Naive thymus-derived CD4-positive, alpha-beta T cell (primary cell): ENCODE data around the gene MVD. TPM values are rescaled to one million over a fixed set of nuclear protein-coding genes. Genes with fewer than 3 reads are reported as not detected.
"Not testable (repeated sequence)": the region's sequence is repeated elsewhere in the genome, so short reads cannot be mapped to it uniquely, and the experiment has no call there.

ENCODE experiments used
- ATAC-seq: fragments of 150-1000 bp; cut with Tn5 transposase; 2 replicates; pipeline ENCODE4 v1.10.0; 2021; ENCODE audit warnings: mild to moderate bottlenecking, moderate library complexity
- CTCF ChIA-PET: fragments of 350-600 bp; sonication (Branson Sonifier 250); formaldehyde crosslinking; loops from one replicate; lab custom pipeline; 2021; ENCODE audit warnings: antibody characterized with exemption; lab: Charles Lee
- POLR2A ChIA-PET: fragments of 350-600 bp; sonication (Branson Sonifier 250); formaldehyde crosslinking; loops from one replicate; lab custom pipeline; 2021; ENCODE audit warnings: antibody characterized with exemption, inconsistent platforms; lab: Charles Lee
- DNase-seq, 9 donors: peaks; one replicate each; pipeline versions ENCODE4 v3.0.0 to v3.0.0-alpha.2; 2020 to 2022; ENCODE audit warnings: mixed read lengths in 1 of 9
- H3K27ac ChIP-seq: one replicate; pipeline ENCODE4 v1.7.0; 2013; ENCODE audit warnings: mild to moderate bottlenecking, low read depth, low read length, moderate library complexity
- H3K27me3 ChIP-seq, 2 donors: one replicate each; pipeline ENCODE4 v1.7.0; 2013; ENCODE audit warnings: low read length in 2 of 2, mild to moderate bottlenecking in 2 of 2, moderate library complexity in 2 of 2; ENCODE audit not compliant: control insufficient read depth in 2 of 2, insufficient read depth in 2 of 2
- H3K36me3 ChIP-seq, 3 experiments: 1 replicate in 2 of 3; 2 replicates in 1 of 3; pipeline ENCODE4 v1.7.0; 2013; ENCODE audit warnings: low read length in 3 of 3, mild to moderate bottlenecking in 3 of 3, moderate library complexity in 1 of 3; ENCODE audit not compliant: insufficient read depth in 3 of 3, control insufficient read depth in 2 of 3
- H3K4me1 ChIP-seq, 2 donors: one replicate each; pipeline ENCODE4 v1.7.0; 2013; ENCODE audit warnings: low read length in 2 of 2, mild to moderate bottlenecking in 2 of 2, moderate library complexity in 1 of 2; ENCODE audit not compliant: control insufficient read depth in 2 of 2, insufficient read depth in 2 of 2
- H3K4me3 ChIP-seq: 2 replicates; pipeline ENCODE4 v1.7.0; 2013; ENCODE audit warnings: mild to moderate bottlenecking, low read length
- H3K9me3 ChIP-seq, 3 experiments: 1 replicate in 2 of 3; 2 replicates in 1 of 3; pipeline ENCODE4 v1.7.0; 2013; ENCODE audit warnings: low read length in 3 of 3; ENCODE audit not compliant: control insufficient read depth in 2 of 3
- H3K27ac Mint-ChIP-seq, 9 donors: one replicate each; pipeline ENCODE4 v1.8.0; 2020 to 2022; ENCODE audit warnings: mixed read lengths in 9 of 9, mild to moderate bottlenecking in 8 of 9, moderate library complexity in 5 of 9, inconsistent platforms in 2 of 9
- H3K27me3 Mint-ChIP-seq, 5 donors: one replicate each; pipeline ENCODE4 v1.8.0; 2021 to 2022; ENCODE audit warnings: mixed read lengths in 5 of 5, mild to moderate bottlenecking in 1 of 5
- H3K36me3 Mint-ChIP-seq, 5 donors: one replicate each; pipeline ENCODE4 v1.8.0; 2020 to 2022; ENCODE audit warnings: mixed read lengths in 5 of 5, mild to moderate bottlenecking in 3 of 5, inconsistent platforms in 1 of 5
- H3K4me1 Mint-ChIP-seq, 7 donors: one replicate each; pipeline ENCODE4 v1.8.0; 2020 to 2022; ENCODE audit warnings: mixed read lengths in 7 of 7, mild to moderate bottlenecking in 3 of 7, inconsistent platforms in 1 of 7
- H3K4me3 Mint-ChIP-seq, 10 donors: one replicate each; pipeline ENCODE4 v1.8.0; 2020 to 2022; ENCODE audit warnings: mild to moderate bottlenecking in 10 of 10, mixed read lengths in 10 of 10, moderate library complexity in 6 of 10, inconsistent platforms in 2 of 10
- H3K9me3 Mint-ChIP-seq, 11 donors: one replicate each; pipeline ENCODE4 v1.8.0; 2020 to 2022; ENCODE audit warnings: mixed read lengths in 11 of 11, mild to moderate bottlenecking in 4 of 11, inconsistent platforms in 1 of 11, moderate library complexity in 1 of 11
- intact Hi-C, 2 donors: fragments of 100-400 bp; cut with micrococcal nuclease; formaldehyde crosslinking; loops; one replicate each; pipeline ENCODE4 v1.15.1; 2023
- polyA plus RNA-seq, 2 donors: library from polyadenylated mRNA; unstranded; fragments of 300-500 nt; fragmentation: Illumina TruSeq; gene quantifications; one replicate each; pipeline ENCODE4 v1.2.3, GENCODE V29; 2021
- total RNA-seq, 6 experiments: library from RNA in 5 of 6; stranded (reverse) in 5 of 6; gene quantifications; 1 replicate in 5 of 6; 2 replicates in 1 of 6; pipeline ENCODE4 v1.2.3 and lab custom pipeline; 2021 to 2026

MVD gene
- total and polyA plus RNA-seq, 7 experiments from 2014 or later, result 12.9 to 66.9 (median 41.1) TPM

- Histone ChIP-seq H3K27me3 (no peaks in the 10 kb centered on the region), H3K4me3 (no peak overlapping the region), H3K9me3 (no peaks in the 10 kb centered on the region), H3K36me3 (peaks cover 4 to 92% (median 12%) of the 10 kb centered on the region in 3 experiments), H3K4me1 (peaks cover 0 to 6% of the 10 kb centered on the region in 2 donors), H3K27ac (no peak overlapping the region)
- Mint-ChIP-seq H3K36me3 (peaks cover 0 to 36% (median 16%) of the 10 kb centered on the region in 5 donors), H3K4me1 (peaks cover 4 to 27% (median 19%) of the 10 kb centered on the region in 7 donors), H3K4me3 (no peak overlapping the region), H3K27me3 (no peaks in the 10 kb centered on the region), H3K27ac (peak overlapping the region in 2 of 9 donors; percentile 29 to 56), H3K9me3 (no peaks in the 10 kb centered on the region)
- ATAC-seq (no peak), DNase-seq (no peak)
- intact Hi-C loops, result no loop called here
- POLR2A ChIA-PET, result no interaction called here
- CTCF ChIA-PET, result no interaction called here
Measured at GRCh38 chr16:88613911-88614817, 48.7 kb downstream of the MVD start.

GRCh38 chr16:88613293-88613692, 49.6 kb downstream of the MVD start:
- ChIA-PET POLR2A (no interaction called here), CTCF (no interaction called here)
- intact Hi-C loops, result no loop called here

GRCh38 chr16:88610909-88611812, 51.7 kb downstream of the MVD start:
- H3K27ac ChIP-seq, result no peak overlapping the region
- Mint-ChIP-seq H3K9me3 (no peaks in the 10 kb centered on the region), H3K4me3 (no peak overlapping the region), H3K36me3 (peaks cover 0 to 41% (median 25%) of the 10 kb centered on the region in 5 donors), H3K27ac (no peak overlapping the region), H3K27me3 (no peaks in the 10 kb centered on the region), H3K4me1 (peaks cover 0 to 26% (median 16%) of the 10 kb centered on the region in 7 donors)
- DNase-seq (no peak), ATAC-seq (no peak)
- H3K4me3 ChIP-seq, result no peak overlapping the region
- ChIA-PET POLR2A (no interaction called here), CTCF (no interaction called here)
- intact Hi-C loops, result no loop called here
- no peaks in the 10 kb centered on the region for H3K4me1 ChIP-seq
- peaks cover 5 to 86% (median 12%) of the 10 kb centered on the region in 3 experiments for H3K36me3 ChIP-seq
- H3K27me3 ChIP-seq, result no peaks in the 10 kb centered on the region
- no peaks in the 10 kb centered on the region for H3K9me3 ChIP-seq

More at GRCh38 chr16:88613293-88613692, 49.6 kb downstream of the MVD start:
- no peaks in the 10 kb centered on the region for H3K4me1 ChIP-seq
- DNase-seq (no peak), ATAC-seq (no peak)
- peaks cover 4 to 91% (median 12%) of the 10 kb centered on the region in 3 experiments for H3K36me3 ChIP-seq
- H3K27me3 ChIP-seq, result no peaks in the 10 kb centered on the region
- peaks cover 0 to 36% (median 20%) of the 10 kb centered on the region in 5 donors for H3K36me3 Mint-ChIP-seq
- no peaks in the 10 kb centered on the region for H3K9me3 ChIP-seq
- H3K27ac ChIP-seq, result no peak overlapping the region
- no peak overlapping the region for H3K4me3 ChIP-seq
- H3K27ac Mint-ChIP-seq, result no peak overlapping the region
- no peaks in the 10 kb centered on the region for H3K9me3 Mint-ChIP-seq
- no peak overlapping the region for H3K4me3 Mint-ChIP-seq
- H3K27me3 Mint-ChIP-seq, result no peaks in the 10 kb centered on the region
- H3K4me1 Mint-ChIP-seq, result peaks cover 0 to 20% (median 15%) of the 10 kb centered on the region in 7 donors

- intact Hi-C loops, result no loop called here
- H3K9me3 Mint-ChIP-seq, result no peaks in the 10 kb centered on the region
- H3K4me1 Mint-ChIP-seq, result peaks cover 0 to 23% (median 14%) of the 10 kb centered on the region in 7 donors
- H3K27ac Mint-ChIP-seq, result no peak overlapping the region
- H3K4me1 ChIP-seq, result no peaks in the 10 kb centered on the region
- POLR2A ChIA-PET, result no interaction called here
- CTCF ChIA-PET, result no interaction called here
- H3K36me3 Mint-ChIP-seq, result peaks cover 0 to 41% (median 25%) of the 10 kb centered on the region in 5 donors
- H3K4me3 Mint-ChIP-seq, result no peak overlapping the region
- H3K27me3 ChIP-seq, result no peaks in the 10 kb centered on the region
- no peak for ATAC-seq
- H3K4me3 ChIP-seq, result no peak overlapping the region
- H3K36me3 ChIP-seq, result peaks cover 10 to 85% (median 12%) of the 10 kb centered on the region in 3 experiments
- no peaks in the 10 kb centered on the region for H3K9me3 ChIP-seq
- H3K27ac ChIP-seq, result no peak overlapping the region
- DNase-seq, result no peak
- no peaks in the 10 kb centered on the region for H3K27me3 Mint-ChIP-seq
Measured at GRCh38 chr16:88610080-88610479, 52.8 kb downstream of the MVD start.

- intact Hi-C loops, ATAC-seq, H3K27me3 Mint-ChIP-seq, H3K27me3 ChIP-seq, H3K9me3 Mint-ChIP-seq, DNase-seq, H3K27ac ChIP-seq, H3K9me3 ChIP-seq, H3K27ac Mint-ChIP-seq, H3K4me3 ChIP-seq, H3K4me3 Mint-ChIP-seq, H3K4me1 ChIP-seq, CTCF ChIA-PET, POLR2A ChIA-PET: not testable (repeated sequence)
- H3K36me3 ChIP-seq, result peaks cover 10 to 84% (median 12%) of the 10 kb centered on the region in 3 experiments
- Mint-ChIP-seq H3K36me3 (peaks cover 0 to 41% (median 25%) of the 10 kb centered on the region in 5 donors), H3K4me1 (peaks cover 0 to 23% (median 14%) of the 10 kb centered on the region in 7 donors)
Measured at GRCh38 chr16:88609426-88609825, 53.5 kb downstream of the MVD start.

GRCh38 chr16:88608076-88608475, 54.8 kb downstream of the MVD start:
- H3K9me3 ChIP-seq, result no peaks in the 10 kb centered on the region
- H3K27ac ChIP-seq, result no peak overlapping the region
- H3K27me3 Mint-ChIP-seq, result no peaks in the 10 kb centered on the region
- intact Hi-C loops, result no loop called here
- H3K9me3 Mint-ChIP-seq, result no peaks in the 10 kb centered on the region
- no peak overlapping the region for H3K4me3 ChIP-seq
- H3K4me1 ChIP-seq, result no peaks in the 10 kb centered on the region
- peaks cover 0 to 36% (median 18%) of the 10 kb centered on the region in 5 donors for H3K36me3 Mint-ChIP-seq
- H3K4me3 Mint-ChIP-seq, result no peak overlapping the region
- H3K27me3 ChIP-seq, result no peaks in the 10 kb centered on the region
- POLR2A ChIA-PET, result no interaction called here
- peaks cover 10 to 75% (median 11%) of the 10 kb centered on the region in 3 experiments for H3K36me3 ChIP-seq
- no peak overlapping the region for H3K27ac Mint-ChIP-seq
- ATAC-seq (no peak), DNase-seq (no peak)
- H3K4me1 Mint-ChIP-seq, result peaks cover 0 to 13% (median 9%) of the 10 kb centered on the region in 7 donors
- CTCF ChIA-PET, result interaction anchor here (0.6 to 1.1 kb wide), 2 partner anchors 11 to 75 kb away, joined by 4 to 7 read pairs; no protein-coding TSS in a partner anchor
